Measurements from ENCODE around the gene RAB44. TPM values are rescaled to one million over a fixed set of nuclear protein-coding genes. Genes with fewer than 3 reads are reported as not detected.
A peak's percentile ranks its signal among the peaks of the same experiment; 100 is the strongest.

The RAB44 gene
- polyA plus RNA-seq, 4 donors: 0.07 to 0.22 (median 0.18) TPM; not detected in 1

DNA sequence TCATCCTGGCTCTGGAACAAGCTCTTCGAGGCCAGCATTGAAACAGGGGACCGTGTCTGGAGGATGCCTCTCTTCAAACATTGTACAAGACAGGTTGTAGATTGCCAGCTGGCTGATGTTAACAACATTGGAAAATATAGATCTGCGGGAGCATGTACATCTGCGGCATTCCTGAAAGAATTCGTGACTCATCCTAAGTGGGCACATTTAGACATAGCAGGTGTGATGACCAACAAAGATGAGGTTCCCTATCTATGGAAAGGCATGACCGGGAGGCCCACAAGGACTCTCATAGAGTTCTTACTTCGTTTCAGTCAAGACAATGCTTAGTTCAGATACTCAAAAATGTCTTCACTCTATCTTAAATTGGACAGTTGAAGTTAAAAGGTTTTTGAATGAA, 22.7 kb upstream of the RAB44 start:
- peaks cover 0 to 7% (median 0%) of the 10 kb centered on the region in 3 donors for H3K36me3 ChIP-seq (ENCODE audit: control insufficient read depth in 3 of 3, insufficient read depth in 2 of 3, low read depth in 1 of 3, low read length in 3 of 3)
- no peak overlapping the region for H3K4me3 ChIP-seq (ENCODE audit: low read depth in 1 of 3, low read length in 3 of 3)
- no peaks in the 10 kb centered on the region for H3K27me3 ChIP-seq (ENCODE audit: control insufficient read depth in 3 of 3, insufficient read depth in 3 of 3, low read length in 3 of 3)
- 87 to 93% (median 90%) methylated on average over 7 of the region's 7 CpGs for WGBS, 3 donors
- H3K9me3 ChIP-seq (ENCODE audit: control insufficient read depth in 2 of 2, insufficient read depth in 1 of 2, low read depth in 1 of 2, low read length in 1 of 2): no peaks in the 10 kb centered on the region
- H3K27ac ChIP-seq (ENCODE audit: low read depth in 1 of 3, low read length in 2 of 3): no peak overlapping the region
- FAIRE-seq (no peak), DNase-seq (no peak)
- H3K4me1 ChIP-seq (ENCODE audit: control insufficient read depth in 3 of 3, insufficient read depth in 2 of 3, low read depth in 1 of 3, low read length in 2 of 3): peaks cover 0 to 49% (median 4%) of the 10 kb centered on the region in 3 donors

- peaks cover 0 to 43% (median 4%) of the 10 kb centered on the region in 3 donors for H3K4me1 ChIP-seq (ENCODE audit: control insufficient read depth in 3 of 3, insufficient read depth in 2 of 3, low read depth in 1 of 3, low read length in 2 of 3)
- H3K9me3 ChIP-seq (ENCODE audit: control insufficient read depth in 2 of 2, insufficient read depth in 1 of 2, low read depth in 1 of 2, low read length in 1 of 2): no peaks in the 10 kb centered on the region
- 74 to 83% (median 76%) methylated on average over 4 of the region's 4 CpGs for WGBS, 3 donors
- peaks cover 0 to 17% (median 0%) of the 10 kb centered on the region in 3 donors for H3K36me3 ChIP-seq (ENCODE audit: control insufficient read depth in 3 of 3, insufficient read depth in 2 of 3, low read depth in 1 of 3, low read length in 3 of 3)
- peak overlapping the region in 1 of 3 donors; percentile 85 for H3K27ac ChIP-seq (ENCODE audit: low read depth in 1 of 3, low read length in 2 of 3)
- H3K4me3 ChIP-seq (ENCODE audit: low read depth in 1 of 3, low read length in 3 of 3): no peak overlapping the region
- no peaks in the 10 kb centered on the region for H3K27me3 ChIP-seq (ENCODE audit: control insufficient read depth in 3 of 3, insufficient read depth in 3 of 3, low read length in 3 of 3)
- no peak for FAIRE-seq
- no peak for DNase-seq
These were observed 21.2 kb upstream of the RAB44 start for GRCh38 chr6:36676141-36677058.

DNA sequence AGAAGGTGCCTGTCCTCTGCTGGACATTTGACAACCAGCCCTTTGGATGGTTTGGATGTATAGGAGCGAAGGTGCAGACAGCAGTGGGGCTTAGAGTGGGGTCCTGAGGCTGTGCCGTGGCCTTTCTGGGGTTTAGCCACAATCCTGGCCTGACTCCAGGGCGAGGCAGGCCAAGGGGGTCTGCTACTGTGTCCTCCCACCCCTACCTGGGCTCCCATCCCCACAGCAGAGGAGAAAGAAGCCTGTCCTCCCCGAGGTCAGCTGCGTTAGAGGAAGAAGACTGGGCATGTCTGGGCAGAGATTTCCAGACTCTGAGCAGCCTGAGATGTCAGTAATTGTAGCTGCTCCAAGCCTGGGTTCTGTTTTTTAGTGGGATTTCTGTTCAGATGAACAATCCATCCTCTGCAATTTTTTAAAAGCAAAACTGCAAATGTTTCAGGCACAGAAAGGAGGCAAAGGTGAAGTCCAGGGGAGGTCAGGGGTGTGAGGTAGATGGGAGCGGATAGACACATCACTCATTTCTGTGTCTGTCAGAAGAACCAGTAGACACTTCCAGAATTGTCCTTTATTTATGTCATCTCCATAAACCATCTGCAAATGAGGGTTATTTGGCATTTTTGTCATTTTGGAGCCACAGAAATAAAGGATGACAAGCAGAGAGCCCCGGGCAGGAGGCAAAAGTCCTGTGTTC, 20.4 kb upstream of the RAB44 start:
- FAIRE-seq (no peak), DNase-seq (no peak)
- Histone ChIP-seq H3K4me1 (ENCODE audit: control insufficient read depth in 3 of 3, insufficient read depth in 2 of 3, low read depth in 1 of 3, low read length in 2 of 3) (peaks cover 0 to 43% (median under 1%) of the 10 kb centered on the region in 3 donors), H3K27ac (ENCODE audit: low read depth in 1 of 3, low read length in 2 of 3) (peak overlapping the region in 2 of 3 donors; percentile 47 to 85), H3K4me3 (ENCODE audit: low read depth in 1 of 3, low read length in 3 of 3) (no peak overlapping the region), H3K36me3 (ENCODE audit: control insufficient read depth in 3 of 3, insufficient read depth in 2 of 3, low read depth in 1 of 3, low read length in 3 of 3) (peaks cover 0 to 23% (median 0%) of the 10 kb centered on the region in 3 donors), H3K27me3 (ENCODE audit: control insufficient read depth in 3 of 3, insufficient read depth in 3 of 3, low read length in 3 of 3) (no peaks in the 10 kb centered on the region), H3K9me3 (ENCODE audit: control insufficient read depth in 2 of 2, insufficient read depth in 1 of 2, low read depth in 1 of 2, low read length in 1 of 2) (no peaks in the 10 kb centered on the region)
- 62 to 69% (median 66%) methylated on average over 7 of the region's 7 CpGs for WGBS, 3 donors

DNA sequence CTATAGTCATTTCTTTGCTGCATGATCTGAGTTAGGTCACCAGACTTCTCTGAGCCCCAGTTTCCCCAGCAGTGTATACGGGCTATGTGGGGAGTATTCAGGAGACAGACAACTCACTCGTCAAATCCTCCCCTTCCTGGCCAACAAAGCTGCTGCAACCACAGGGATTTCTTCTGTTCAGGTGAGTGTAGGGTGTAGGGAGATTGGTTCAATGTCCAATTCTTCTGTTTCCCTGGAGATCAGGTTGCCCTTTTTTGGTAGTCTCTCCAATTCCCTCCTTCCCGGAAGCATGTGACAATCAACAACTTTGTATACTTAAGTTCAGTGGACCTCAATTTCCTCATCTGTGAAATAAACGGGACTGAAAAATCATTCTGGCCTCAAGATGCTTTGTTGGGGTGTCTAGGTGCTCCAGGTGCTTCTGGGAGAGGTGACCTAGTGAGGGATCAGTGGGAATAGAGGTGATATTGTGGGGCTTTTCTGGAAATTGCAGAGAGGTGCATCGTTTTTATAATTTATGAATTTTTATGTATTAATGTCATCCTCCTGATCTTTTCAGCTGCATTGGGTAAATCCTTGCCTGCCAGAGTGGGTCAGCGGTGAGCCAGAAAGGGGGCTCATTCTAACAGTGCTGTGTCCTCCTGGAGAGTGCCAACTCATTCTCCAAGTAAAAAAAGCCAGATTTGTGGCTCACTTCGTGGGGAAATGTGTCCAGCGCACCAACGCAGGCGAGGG, 19.7 kb upstream of the RAB44 start:
- Histone ChIP-seq H3K36me3 (ENCODE audit: control insufficient read depth in 3 of 3, insufficient read depth in 2 of 3, low read depth in 1 of 3, low read length in 3 of 3) (peaks cover 0 to 30% (median 0%) of the 10 kb centered on the region in 3 donors), H3K9me3 (ENCODE audit: control insufficient read depth in 2 of 2, insufficient read depth in 1 of 2, low read depth in 1 of 2, low read length in 1 of 2) (no peaks in the 10 kb centered on the region), H3K4me3 (ENCODE audit: low read depth in 1 of 3, low read length in 3 of 3) (peak overlapping the region in 2 of 3 donors; percentile 8 to 32), H3K27ac (ENCODE audit: low read depth in 1 of 3, low read length in 2 of 3) (peak overlapping the region in 2 of 3 donors; percentile 47 to 85), H3K4me1 (ENCODE audit: control insufficient read depth in 3 of 3, insufficient read depth in 2 of 3, low read depth in 1 of 3, low read length in 2 of 3) (peaks cover 0 to 44% (median 5%) of the 10 kb centered on the region in 3 donors), H3K27me3 (ENCODE audit: control insufficient read depth in 3 of 3, insufficient read depth in 3 of 3, low read length in 3 of 3) (no peaks in the 10 kb centered on the region)
- WGBS, 3 donors: 10 to 15% (median 14%) methylated on average over 10 of the region's 10 CpGs
- peak; percentile 35 to 67 for DNase-seq
- FAIRE-seq: no peak

DNA sequence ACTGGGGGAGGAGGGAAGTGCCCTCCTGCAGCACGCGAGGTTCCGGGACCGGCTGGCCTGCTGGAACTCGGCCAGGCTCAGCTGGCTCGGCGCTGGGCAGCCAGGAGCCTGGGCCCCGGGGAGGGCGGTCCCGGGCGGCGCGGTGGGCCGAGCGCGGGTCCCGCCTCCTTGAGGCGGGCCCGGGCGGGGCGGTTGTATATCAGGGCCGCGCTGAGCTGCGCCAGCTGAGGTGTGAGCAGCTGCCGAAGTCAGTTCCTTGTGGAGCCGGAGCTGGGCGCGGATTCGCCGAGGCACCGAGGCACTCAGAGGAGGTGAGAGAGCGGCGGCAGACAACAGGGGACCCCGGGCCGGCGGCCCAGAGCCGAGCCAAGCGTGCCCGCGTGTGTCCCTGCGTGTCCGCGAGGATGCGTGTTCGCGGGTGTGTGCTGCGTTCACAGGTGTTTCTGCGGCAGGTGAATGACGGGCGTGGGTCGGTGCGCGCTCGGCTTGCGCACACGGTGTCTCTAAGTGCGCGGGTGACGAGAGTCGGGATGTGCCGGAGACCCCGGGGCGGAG, 19.1 kb upstream of the RAB44 start, which contains the start of gene CDKN1A:
Gene CDKN1A (plus strand): TSS at position 227 of the 555 bp plus-strand sequence. CDS start 5,388 bp downstream, outside the sequence.
- FAIRE-seq (no peak), DNase-seq (peak; percentile 93 to 96)
- WGBS, 3 donors: 0 to 1% (median 0%) methylated on average over 43 to 63 of the region's 63 CpGs
- no peaks in the 10 kb centered on the region for H3K9me3 ChIP-seq (ENCODE audit: control insufficient read depth in 2 of 2, insufficient read depth in 1 of 2, low read depth in 1 of 2, low read length in 1 of 2)
- no peaks in the 10 kb centered on the region for H3K27me3 ChIP-seq (ENCODE audit: control insufficient read depth in 3 of 3, insufficient read depth in 3 of 3, low read length in 3 of 3)
- H3K36me3 ChIP-seq (ENCODE audit: control insufficient read depth in 3 of 3, insufficient read depth in 2 of 3, low read depth in 1 of 3, low read length in 3 of 3): peaks cover 0 to 36% (median 6%) of the 10 kb centered on the region in 3 donors
- H3K4me3 ChIP-seq (ENCODE audit: low read depth in 1 of 3, low read length in 3 of 3): peak within 1 kb of the TSS; percentile 61 to 93 (median 72)
- H3K4me1 ChIP-seq (ENCODE audit: control insufficient read depth in 3 of 3, insufficient read depth in 2 of 3, low read depth in 1 of 3, low read length in 2 of 3): peaks cover 0 to 51% (median 5%) of the 10 kb centered on the region in 3 donors
- H3K27ac ChIP-seq (ENCODE audit: low read depth in 1 of 3, low read length in 2 of 3): peak within 1 kb of the TSS; percentile 96 to 98 (median 98)

DNA sequence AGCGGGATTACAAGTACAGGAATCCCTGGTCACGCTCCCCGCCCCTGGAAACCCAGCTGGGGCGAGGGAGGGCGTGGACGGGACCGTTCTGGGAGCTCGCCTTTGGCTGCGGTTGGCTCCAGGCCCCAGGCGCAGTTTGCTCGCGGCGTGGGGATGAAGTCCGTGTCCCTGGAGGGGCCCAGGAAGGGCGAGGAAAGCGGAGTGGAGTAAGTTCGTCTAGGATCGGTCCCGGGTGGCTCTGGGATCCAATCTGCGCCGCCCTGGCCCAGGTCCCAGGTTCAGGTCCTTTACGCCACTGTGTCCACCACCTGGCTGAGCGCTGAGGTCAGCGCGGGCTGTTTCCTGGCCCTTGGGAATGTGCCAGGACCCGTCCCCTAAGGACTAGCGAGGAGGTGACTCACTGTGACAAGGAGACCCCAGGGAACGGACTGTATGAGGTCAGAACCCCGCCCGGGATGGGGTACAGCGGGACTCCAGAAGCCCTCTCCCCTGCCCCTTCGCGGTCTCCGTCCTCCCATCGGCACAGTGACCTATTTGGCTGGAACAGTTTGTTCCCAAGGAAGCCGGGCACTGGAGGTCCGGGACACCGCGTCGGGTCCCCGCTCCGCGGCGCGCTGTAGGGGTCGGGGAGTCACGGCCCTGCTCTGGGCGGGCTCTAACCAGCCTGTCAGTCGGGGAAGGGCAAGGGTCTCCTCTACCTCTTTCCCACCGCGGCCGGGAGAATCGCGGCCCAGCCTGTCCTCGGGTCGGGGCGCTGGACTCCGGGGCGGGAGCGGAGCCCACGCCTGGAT, 18.4 kb upstream of the RAB44 start:
- FAIRE-seq (no peak), DNase-seq (peak; percentile 62 to 77)
- peak overlapping the region; percentile 61 to 93 (median 72) for H3K4me3 ChIP-seq (ENCODE audit: low read depth in 1 of 3, low read length in 3 of 3)
- peaks cover 4 to 43% (median 12%) of the 10 kb centered on the region in 3 donors for H3K36me3 ChIP-seq (ENCODE audit: control insufficient read depth in 3 of 3, insufficient read depth in 2 of 3, low read depth in 1 of 3, low read length in 3 of 3)
- 0 to 1% (median 0%) methylated on average over 48 to 61 of the region's 61 CpGs for WGBS, 3 donors
- H3K9me3 ChIP-seq (ENCODE audit: control insufficient read depth in 2 of 2, insufficient read depth in 1 of 2, low read depth in 1 of 2, low read length in 1 of 2): no peaks in the 10 kb centered on the region
- no peaks in the 10 kb centered on the region for H3K27me3 ChIP-seq (ENCODE audit: control insufficient read depth in 3 of 3, insufficient read depth in 3 of 3, low read length in 3 of 3)
- peak overlapping the region; percentile 96 to 98 (median 98) for H3K27ac ChIP-seq (ENCODE audit: low read depth in 1 of 3, low read length in 2 of 3)
- peaks cover 0 to 55% (median 5%) of the 10 kb centered on the region in 3 donors for H3K4me1 ChIP-seq (ENCODE audit: control insufficient read depth in 3 of 3, insufficient read depth in 2 of 3, low read depth in 1 of 3, low read length in 2 of 3)

- 7 to 41% (median 20%) methylated on average over 10 to 11 of the region's 11 CpGs for WGBS, 3 donors
- Histone ChIP-seq H3K36me3 (ENCODE audit: control insufficient read depth in 3 of 3, insufficient read depth in 2 of 3, low read depth in 1 of 3, low read length in 3 of 3) (peaks cover 25 to 73% (median 38%) of the 10 kb centered on the region in 3 donors), H3K27me3 (ENCODE audit: control insufficient read depth in 3 of 3, insufficient read depth in 3 of 3, low read length in 3 of 3) (no peaks in the 10 kb centered on the region), H3K4me1 (ENCODE audit: control insufficient read depth in 3 of 3, insufficient read depth in 2 of 3, low read depth in 1 of 3, low read length in 2 of 3) (peaks cover 0 to 39% (median 5%) of the 10 kb centered on the region in 3 donors), H3K4me3 (ENCODE audit: low read depth in 1 of 3, low read length in 3 of 3) (peak overlapping the region in 1 of 3 donors; percentile 39), H3K9me3 (ENCODE audit: control insufficient read depth in 2 of 2, insufficient read depth in 1 of 2, low read depth in 1 of 2, low read length in 1 of 2) (no peaks in the 10 kb centered on the region), H3K27ac (ENCODE audit: low read depth in 1 of 3, low read length in 2 of 3) (peak overlapping the region; percentile 73 to 94 (median 82))
- DNase-seq: peak; percentile 90 to 91
- no peak for FAIRE-seq
These were observed 15.1 kb upstream of the RAB44 start for GRCh38 chr6:36682328-36683144.

Data from small intestine (tissue), 7 donors.